ENCODE measurements around the gene PTPN20. TPM values are rescaled to one million over a fixed set of nuclear protein-coding genes. Genes with fewer than 3 reads are reported as not detected.

Gene PTPN20
- total and polyA plus RNA-seq, 2 of the 4 experiments (the other 2 are of a cell fraction) = 0.14 TPM; not detected in 1

DNA sequence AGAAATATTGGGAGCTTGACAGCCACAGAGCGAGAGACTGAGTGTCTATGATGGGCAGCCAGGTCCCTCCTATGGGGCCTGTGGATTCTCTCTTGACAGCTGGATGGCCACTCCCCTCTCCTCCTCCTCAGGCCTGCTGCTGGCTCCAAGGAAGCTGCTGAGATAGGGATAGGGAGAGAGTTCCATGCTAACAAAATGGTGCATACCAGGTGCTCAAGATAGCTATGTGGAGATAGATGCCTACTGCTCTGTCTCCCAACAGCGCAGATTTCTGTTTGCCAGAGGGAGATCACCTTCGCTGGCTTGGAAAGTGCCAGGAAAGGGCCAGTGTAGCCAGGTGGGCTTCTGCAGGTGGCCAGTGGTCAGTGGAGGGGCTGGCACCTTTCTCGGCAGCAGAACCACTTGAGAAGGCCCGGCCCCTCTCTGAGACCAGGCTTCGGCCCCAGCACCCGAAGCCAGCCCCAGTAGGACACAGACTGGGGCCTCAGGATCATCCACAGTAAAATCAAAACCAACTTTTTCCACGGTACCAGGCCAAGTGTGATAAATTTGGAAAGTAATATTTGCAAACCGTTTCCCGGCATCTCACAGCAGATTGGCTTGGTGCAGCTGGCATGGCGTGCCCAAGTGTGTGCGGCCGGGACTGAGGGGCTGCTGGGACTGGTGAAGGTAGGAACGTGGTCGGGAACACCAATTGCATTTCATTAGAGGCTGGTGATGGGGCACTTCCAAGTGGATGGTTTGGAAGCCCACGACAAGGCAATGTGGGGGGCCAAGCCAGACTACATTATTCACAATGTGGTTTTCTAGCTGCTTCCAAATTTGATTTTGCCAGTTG, 139.6 kb downstream of the PTPN20 start:
- DNase-seq (no peak), ATAC-seq (ENCODE audit: low read depth) (peak; percentile 15; the same call in 1 of the 2 replicates)
- H3K9me1 ChIP-seq (ENCODE audit: insufficient read depth, low read length) = no peaks in the 10 kb centered on the region
- no peaks in the 10 kb centered on the region for H4K20me1 ChIP-seq (ENCODE audit: insufficient read depth, low read length)
- H3K18ac ChIP-seq (ENCODE audit: low read depth, low read length) = no peak overlapping the region
- H2BK5ac ChIP-seq (ENCODE audit: low read depth, low read length, poor library complexity, severe bottlenecking) = no peak overlapping the region
- intact Hi-C loops (cut with micrococcal nuclease) = loop anchor here (5.0 kb wide), 1 partner anchor 56 kb away; no protein-coding TSS in a partner anchor
- no peak overlapping the region for H3K9ac ChIP-seq (ENCODE audit: low read depth, low read length)
- no peak overlapping the region for H2AK5ac ChIP-seq (ENCODE audit: low read depth, low read length)
- H2BK15ac ChIP-seq (ENCODE audit: low read depth, low read length) = no peak overlapping the region
- CTCF ChIA-PET = interaction anchor here (0.6 to 1.2 kb wide), 2 partner anchors 24 to 261 kb away, joined by 3 read pairs; no protein-coding TSS in a partner anchor
- dilution Hi-C loops (cut with HindIII; ENCODE audit: low sequenced_read_pairs, unreplicated experiment) = no loop called here
- no peak overlapping the region for H2AFZ ChIP-seq (replicated peaks; ENCODE audit: low read length, poor library complexity)
- TF ChIP-seq BHLHE40 (IDR thresholded peaks at IDR 0.05; ENCODE audit: low read depth, low read length) (no peak), CHD1 (IDR thresholded peaks at IDR 0.05; ENCODE audit: low read depth, low read length) (no peak), SMC3 (IDR thresholded peaks at IDR 0.05; ENCODE audit: low read depth, low read length) (no peak), RFX5 (IDR thresholded peaks at IDR 0.05; ENCODE audit: low read depth, low read length) (no peak), MAFK (IDR thresholded peaks at IDR 0.05; ENCODE audit: low read depth, low read length) (no peak), NFE2L2 (IDR thresholded peaks at IDR 0.05; ENCODE audit: low read depth, low read length) (no peak), CTCF (conservative IDR thresholded peaks at IDR 0.05; ENCODE audit: low read depth, low read length) (no peak), MAZ (IDR thresholded peaks at IDR 0.05; ENCODE audit: borderline replicate concordance, low read depth, low read length) (no peak), POLR2A (IDR thresholded peaks at IDR 0.05; ENCODE audit: low read depth, low read length) (no peak), CEBPB (IDR thresholded peaks at IDR 0.05; ENCODE audit: low read depth, low read length) (no peak), MXI1 (IDR thresholded peaks at IDR 0.05; ENCODE audit: borderline replicate concordance, low read depth, low read length) (no peak)
- TF ChIP-seq, protein P1, sequence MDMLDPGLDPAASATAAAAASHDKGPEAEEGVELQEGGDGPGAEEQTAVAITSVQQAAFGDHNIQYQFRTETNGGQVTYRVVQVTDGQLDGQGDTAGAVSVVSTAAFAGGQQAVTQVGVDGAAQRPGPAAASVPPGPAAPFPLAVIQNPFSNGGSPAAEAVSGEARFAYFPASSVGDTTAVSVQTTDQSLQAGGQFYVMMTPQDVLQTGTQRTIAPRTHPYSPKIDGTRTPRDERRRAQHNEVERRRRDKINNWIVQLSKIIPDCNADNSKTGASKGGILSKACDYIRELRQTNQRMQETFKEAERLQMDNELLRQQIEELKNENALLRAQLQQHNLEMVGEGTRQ (IDR thresholded peaks at IDR 0.05; ENCODE audit: low read depth, low read length) = no peak
- H3K9me3 ChIP-seq (ENCODE audit: control insufficient read depth, insufficient read depth, low read length) = no peaks in the 10 kb centered on the region
- H2AK9ac ChIP-seq (replicated peaks; ENCODE audit: low read depth, low read length, poor library complexity) = no peak overlapping the region
- H3K27ac ChIP-seq (ENCODE audit: insufficient read depth, low read length) = no peak overlapping the region
- H3K4me2 ChIP-seq (ENCODE audit: low read depth, low read length) = no peak overlapping the region
- POLR2A ChIA-PET (ENCODE audit: unreplicated experiment) = interaction anchor here (0.6 kb wide), 1 partner anchor 245 kb away, joined by 3 read pairs; no protein-coding TSS in a partner anchor
- H3K23ac ChIP-seq (ENCODE audit: low read depth, low read length) = no peak overlapping the region
- no peaks in the 10 kb centered on the region for H3K36me3 ChIP-seq (ENCODE audit: control insufficient read depth, insufficient read depth, low read length)
- peaks cover 13% of the 10 kb centered on the region; the same call in 1 of the 2 replicates for H3K4me1 ChIP-seq (ENCODE audit: control insufficient read depth, insufficient read depth, low read length)
- H2BK20ac ChIP-seq (ENCODE audit: low read depth, low read length) = no peak overlapping the region
- no TSS peak for BruUV-seq (replicated peaks)
- 100% methylated on average over 2 of the region's 16 CpGs; no CpG with 5 or more reads in 1 of the 2 experiments for WGBS, 2 experiments (ENCODE audit: extremely low coverage in 2 of 2, insufficient read length in 1 of 2)
- no peaks in the 10 kb centered on the region for H3K27me3 ChIP-seq (ENCODE audit: control insufficient read depth, insufficient read depth, low read length)
- no peak overlapping the region for H3K4me3 ChIP-seq (ENCODE audit: insufficient read depth, low read depth, low read length)
- no peak overlapping the region for H3K4ac ChIP-seq (ENCODE audit: low read depth, low read length)
- H4K5ac ChIP-seq (ENCODE audit: low read depth, low read length) = no peak overlapping the region
- no peak overlapping the region for H2BK120ac ChIP-seq (ENCODE audit: low read depth, low read length)
- H4K8ac ChIP-seq (ENCODE audit: low read depth in 2 of 2, low read length in 2 of 2) = no peak overlapping the region
- in situ Hi-C loops (cut with MboI; ENCODE audit: low sequenced_read_pairs) = no loop called here
- H3K79me1 ChIP-seq (ENCODE audit: low read depth in 1 of 2, low read length in 2 of 2) = no peaks in the 10 kb centered on the region
- no peak overlapping the region for H3K56ac ChIP-seq (ENCODE audit: extremely low read depth, insufficient read depth, low read length)
- no peak overlapping the region for H3K14ac ChIP-seq (replicated peaks; ENCODE audit: low read depth, low read length)
- no peak overlapping the region for H4K91ac ChIP-seq (ENCODE audit: insufficient read depth, low read depth, low read length)

All from IMR-90 (cell line).